ENCODE data around the gene DAGLA.

Gene DAGLA

DNA sequence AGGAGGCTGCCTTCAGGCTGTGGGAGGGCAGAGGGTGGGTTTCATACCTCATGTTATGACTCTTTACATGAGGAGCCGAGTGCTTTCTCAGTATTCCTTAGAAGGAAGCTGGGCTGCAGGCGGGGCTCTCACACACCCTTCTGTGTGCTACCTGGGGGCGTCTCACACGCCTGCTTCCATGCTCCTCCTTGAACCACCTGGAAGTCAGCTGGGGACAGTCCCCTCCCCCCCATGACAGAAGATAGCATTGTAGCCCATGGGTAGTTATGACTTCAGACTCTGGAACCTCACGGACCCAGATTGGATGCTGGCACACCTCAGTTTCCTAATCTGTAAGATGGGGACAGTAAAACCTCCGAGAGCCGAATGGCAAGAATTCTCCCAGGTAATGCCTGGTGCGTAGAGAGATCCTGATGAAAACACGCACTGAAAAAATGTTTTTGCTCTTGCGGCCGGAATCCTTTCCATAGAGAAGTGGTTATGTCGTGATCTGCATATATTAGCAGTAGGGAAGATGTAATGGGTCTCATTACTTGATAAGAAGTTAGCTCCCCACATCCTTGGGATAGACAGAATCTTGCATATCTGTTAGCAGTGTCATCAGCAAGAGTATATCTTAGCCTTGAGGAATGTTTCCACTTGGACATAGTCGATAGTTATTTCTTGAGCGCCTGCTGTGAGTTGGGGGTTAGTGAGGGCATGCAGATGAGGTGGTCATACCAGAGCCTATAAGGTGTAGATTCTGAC lies 4.9 kb downstream of the DAGLA start:
- Histone ChIP-seq H3K27ac (no peak overlapping the region), H3K4me3 (no peak overlapping the region), H3K36me3 (no peaks in the 10 kb centered on the region), H3K4me1 (peaks cover 0 to 35% (median 8%) of the 10 kb centered on the region in 4 donors), H3K27me3 (peaks cover 0 to 69% of the 10 kb centered on the region in 2 donors), H3K9me3 (no peaks in the 10 kb centered on the region)
- no peak for DNase-seq
- intact Hi-C loops (cut with DNase I; ENCODE audit: low total_unique reads): no loop called here
- TF ChIP-seq, protein P1, sequence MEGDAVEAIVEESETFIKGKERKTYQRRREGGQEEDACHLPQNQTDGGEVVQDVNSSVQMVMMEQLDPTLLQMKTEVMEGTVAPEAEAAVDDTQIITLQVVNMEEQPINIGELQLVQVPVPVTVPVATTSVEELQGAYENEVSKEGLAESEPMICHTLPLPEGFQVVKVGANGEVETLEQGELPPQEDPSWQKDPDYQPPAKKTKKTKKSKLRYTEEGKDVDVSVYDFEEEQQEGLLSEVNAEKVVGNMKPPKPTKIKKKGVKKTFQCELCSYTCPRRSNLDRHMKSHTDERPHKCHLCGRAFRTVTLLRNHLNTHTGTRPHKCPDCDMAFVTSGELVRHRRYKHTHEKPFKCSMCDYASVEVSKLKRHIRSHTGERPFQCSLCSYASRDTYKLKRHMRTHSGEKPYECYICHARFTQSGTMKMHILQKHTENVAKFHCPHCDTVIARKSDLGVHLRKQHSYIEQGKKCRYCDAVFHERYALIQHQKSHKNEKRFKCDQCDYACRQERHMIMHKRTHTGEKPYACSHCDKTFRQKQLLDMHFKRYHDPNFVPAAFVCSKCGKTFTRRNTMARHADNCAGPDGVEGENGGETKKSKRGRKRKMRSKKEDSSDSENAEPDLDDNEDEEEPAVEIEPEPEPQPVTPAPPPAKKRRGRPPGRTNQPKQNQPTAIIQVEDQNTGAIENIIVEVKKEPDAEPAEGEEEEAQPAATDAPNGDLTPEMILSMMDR (IDR thresholded peaks at IDR 0.05): no peak

DNA sequence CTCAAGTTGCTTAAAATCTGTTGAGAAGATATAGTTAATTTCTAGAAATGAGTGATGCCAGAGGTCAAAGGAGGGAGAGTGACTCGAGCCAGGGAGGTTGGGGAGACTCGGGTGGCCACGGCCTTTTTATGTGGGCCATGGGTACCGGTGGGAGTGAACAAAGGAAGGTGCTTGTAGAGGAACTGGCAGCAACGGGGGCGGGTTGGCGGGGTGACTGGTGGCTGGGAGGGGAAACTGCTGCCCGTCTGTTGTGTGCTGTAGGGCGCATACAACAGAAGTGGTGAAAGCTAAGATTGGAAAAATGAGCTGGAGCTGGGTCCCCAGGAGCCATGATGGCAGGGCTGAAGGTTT lies 5.4 kb downstream of the DAGLA start:
- no peak for DNase-seq
- no peak overlapping the region for H3K27ac ChIP-seq
- peaks cover 0 to 67% of the 10 kb centered on the region in 2 donors for H3K27me3 ChIP-seq
- H3K36me3 ChIP-seq: no peaks in the 10 kb centered on the region
- H3K9me3 ChIP-seq: no peaks in the 10 kb centered on the region
- peaks cover 0 to 33% (median 4%) of the 10 kb centered on the region in 4 donors for H3K4me1 ChIP-seq
- TF ChIP-seq, protein P1 (IDR thresholded peaks at IDR 0.05): no peak
- intact Hi-C loops (cut with DNase I; ENCODE audit: low total_unique reads): no loop called here
- H3K4me3 ChIP-seq: no peak overlapping the region

DNA sequence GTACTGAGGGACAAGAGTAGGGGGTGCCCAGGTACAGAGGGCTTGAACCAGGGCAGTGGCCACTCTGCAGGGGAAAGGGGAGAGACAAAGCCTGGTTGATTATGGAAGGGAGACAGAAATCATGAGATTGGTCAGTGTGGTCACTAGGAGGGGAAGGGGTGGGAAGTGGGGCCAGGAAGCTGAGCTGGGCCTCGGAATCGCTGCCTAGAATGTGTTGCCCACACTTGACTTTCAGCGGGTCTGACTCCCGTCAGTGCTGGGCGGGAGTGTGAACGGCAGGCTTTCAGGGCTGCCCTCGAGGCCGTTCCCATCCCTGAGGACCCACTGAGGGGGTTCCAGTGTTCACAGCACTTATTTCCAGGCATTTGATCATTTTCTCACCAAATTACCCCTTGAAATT lies 5.9 kb downstream of the DAGLA start:
- intact Hi-C loops (cut with DNase I; ENCODE audit: low total_unique reads): no loop called here

DNA sequence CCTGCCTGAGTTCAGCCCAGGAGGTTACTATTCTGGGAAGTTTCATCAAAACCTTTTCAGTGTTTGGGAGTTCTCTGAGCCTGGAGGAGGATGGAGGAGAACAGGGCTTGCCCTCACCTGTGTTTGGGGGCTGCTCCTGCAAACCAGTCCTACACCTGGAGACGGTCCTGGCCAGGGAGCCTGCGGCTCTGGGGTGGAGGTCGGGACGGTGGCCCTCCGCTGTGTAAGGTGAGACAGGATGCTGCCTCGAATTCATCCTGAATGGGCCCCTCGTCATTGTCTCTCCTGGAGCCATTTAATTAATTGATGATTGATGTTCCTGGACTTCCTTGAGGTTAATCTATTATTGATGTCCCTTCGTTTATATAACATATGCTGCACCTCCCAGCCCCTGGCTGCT lies 6.3 kb downstream of the DAGLA start:
- H3K27me3 ChIP-seq: peaks cover 0 to 58% of the 10 kb centered on the region in 2 donors
- H3K27ac ChIP-seq: no peak overlapping the region
- H3K9me3 ChIP-seq: no peaks in the 10 kb centered on the region
- DNase-seq: no peak
- peaks cover 0 to 32% (median 2%) of the 10 kb centered on the region in 4 donors for H3K4me1 ChIP-seq
- H3K4me3 ChIP-seq: no peak overlapping the region
- TF ChIP-seq, protein P1 (IDR thresholded peaks at IDR 0.05): no peak
- intact Hi-C loops (cut with DNase I; ENCODE audit: low total_unique reads): no loop called here
- H3K36me3 ChIP-seq: no peaks in the 10 kb centered on the region

More for the DNA sequence above, 5.9 kb downstream of the DAGLA start:
- TF ChIP-seq, protein P1 (IDR thresholded peaks at IDR 0.05): no peak
- Histone ChIP-seq H3K9me3 (no peaks in the 10 kb centered on the region), H3K27ac (no peak overlapping the region), H3K4me3 (no peak overlapping the region), H3K36me3 (no peaks in the 10 kb centered on the region), H3K27me3 (peaks cover 0 to 62% of the 10 kb centered on the region in 2 donors), H3K4me1 (peaks cover 0 to 30% (median 2%) of the 10 kb centered on the region in 4 donors)
- DNase-seq: no peak

DNA sequence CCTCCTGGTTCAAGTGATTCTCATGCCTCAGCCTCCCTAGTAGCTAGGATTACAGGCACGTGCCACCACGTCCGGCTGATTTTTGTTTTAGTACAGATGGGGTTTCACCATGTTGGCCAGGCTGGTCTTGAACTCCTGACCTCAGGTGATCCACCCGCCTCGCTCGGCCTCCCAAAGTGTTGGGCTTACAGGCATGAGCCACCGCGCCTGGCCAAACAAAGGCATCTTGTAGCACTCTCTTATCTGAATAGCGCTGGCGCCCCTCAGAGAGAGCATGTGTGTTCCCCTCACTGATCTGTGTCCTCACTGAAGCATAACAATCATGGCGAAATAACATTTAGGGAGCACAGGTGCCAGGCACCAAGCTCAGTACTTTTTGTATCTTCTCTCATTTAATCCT lies 7.2 kb downstream of the DAGLA start:
- intact Hi-C loops (cut with DNase I; ENCODE audit: low total_unique reads): no loop called here
- TF ChIP-seq, protein P1 (IDR thresholded peaks at IDR 0.05): no peak
- no peaks in the 10 kb centered on the region for H3K36me3 ChIP-seq
- peaks cover 0 to 50% of the 10 kb centered on the region in 2 donors for H3K27me3 ChIP-seq
- no peak overlapping the region for H3K27ac ChIP-seq
- no peak for DNase-seq
- peaks cover 0 to 36% (median 2%) of the 10 kb centered on the region in 4 donors for H3K4me1 ChIP-seq
- H3K4me3 ChIP-seq: no peak overlapping the region
- H3K9me3 ChIP-seq: no peaks in the 10 kb centered on the region

All from tibial artery (tissue), 4 donors.